ENCODE results near the gene MARK3. TPM values are rescaled to one million over a fixed set of nuclear protein-coding genes. Genes with fewer than 3 reads are reported as not detected.

The MARK3 gene
- total and polyA plus RNA-seq, 2 of the 4 experiments (the other 2 are of a cell fraction) = 78.5 to 80.5 TPM

DNA sequence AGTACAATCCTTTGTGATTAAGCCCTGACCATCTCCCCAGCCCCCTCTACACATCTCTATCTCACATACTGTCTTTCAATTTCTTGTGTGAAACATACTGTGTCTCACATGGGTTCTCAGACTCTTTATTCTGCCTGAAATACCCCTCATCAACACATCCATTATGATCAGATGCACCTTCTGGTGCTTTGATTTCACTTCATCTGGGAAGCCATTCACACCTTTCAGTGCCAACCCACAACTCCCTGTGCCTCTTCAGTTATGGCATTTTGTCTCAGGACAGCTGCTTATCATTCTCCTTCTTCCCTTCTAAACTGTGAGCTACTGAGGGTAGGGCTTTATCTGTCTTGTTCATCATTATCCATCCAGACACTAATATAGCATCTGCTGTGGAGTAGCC, 78.6 kb downstream of the MARK3 start:
- BruUV-seq (replicated peaks) = no TSS peak
- intact Hi-C loops (cut with micrococcal nuclease) (no loop called here), in situ Hi-C loops (cut with MboI; ENCODE audit: low sequenced_read_pairs) (no loop called here), dilution Hi-C loops (cut with HindIII; ENCODE audit: low sequenced_read_pairs, unreplicated experiment) (no loop called here)
- Histone ChIP-seq H3K4me1 (ENCODE audit: control insufficient read depth, insufficient read depth, low read length) (no peaks in the 10 kb centered on the region), H3K23ac (ENCODE audit: low read depth, low read length) (no peak overlapping the region), H2BK120ac (ENCODE audit: low read depth, low read length) (no peak overlapping the region), H3K14ac (replicated peaks; ENCODE audit: low read depth, low read length) (no peak overlapping the region), H3K27me3 (ENCODE audit: control insufficient read depth, insufficient read depth, low read length) (no peaks in the 10 kb centered on the region), H3K4me3 (ENCODE audit: insufficient read depth, low read depth, low read length) (no peak overlapping the region), H2AFZ (replicated peaks; ENCODE audit: low read length, poor library complexity) (no peak overlapping the region), H3K9me3 (ENCODE audit: control insufficient read depth, insufficient read depth, low read length) (no peaks in the 10 kb centered on the region), H3K18ac (ENCODE audit: low read depth, low read length) (no peak overlapping the region), H3K79me1 (ENCODE audit: low read depth in 1 of 2, low read length in 2 of 2) (peaks cover 33 to 54% of the 10 kb centered on the region in 2 experiments), H4K91ac (ENCODE audit: insufficient read depth, low read depth, low read length) (no peak overlapping the region), H4K8ac (ENCODE audit: low read depth in 2 of 2, low read length in 2 of 2) (no peak overlapping the region), H2AK9ac (replicated peaks; ENCODE audit: low read depth, low read length, poor library complexity) (no peak overlapping the region), H2BK5ac (ENCODE audit: low read depth, low read length, poor library complexity, severe bottlenecking) (no peak overlapping the region), H4K20me1 (ENCODE audit: insufficient read depth, low read length) (no peaks in the 10 kb centered on the region; the same call in 1 of the 2 replicates), H3K36me3 (ENCODE audit: control insufficient read depth, insufficient read depth, low read length) (peaks cover 36% of the 10 kb centered on the region), H2BK15ac (ENCODE audit: low read depth, low read length) (no peak overlapping the region), H2BK20ac (ENCODE audit: low read depth, low read length) (no peak overlapping the region), H2AK5ac (ENCODE audit: low read depth, low read length) (no peak overlapping the region), H3K9me1 (ENCODE audit: insufficient read depth, low read length) (peaks cover 3% of the 10 kb centered on the region; the same call in 1 of the 2 replicates), H4K5ac (ENCODE audit: low read depth, low read length) (no peak overlapping the region), H3K4ac (ENCODE audit: low read depth, low read length) (no peak overlapping the region), H3K56ac (ENCODE audit: extremely low read depth, insufficient read depth, low read length) (no peak overlapping the region), H3K9ac (ENCODE audit: low read depth, low read length) (no peak overlapping the region), H3K27ac (ENCODE audit: insufficient read depth, low read length) (no peak overlapping the region), H3K4me2 (ENCODE audit: low read depth, low read length) (no peak overlapping the region)
- TF ChIP-seq, protein P1, sequence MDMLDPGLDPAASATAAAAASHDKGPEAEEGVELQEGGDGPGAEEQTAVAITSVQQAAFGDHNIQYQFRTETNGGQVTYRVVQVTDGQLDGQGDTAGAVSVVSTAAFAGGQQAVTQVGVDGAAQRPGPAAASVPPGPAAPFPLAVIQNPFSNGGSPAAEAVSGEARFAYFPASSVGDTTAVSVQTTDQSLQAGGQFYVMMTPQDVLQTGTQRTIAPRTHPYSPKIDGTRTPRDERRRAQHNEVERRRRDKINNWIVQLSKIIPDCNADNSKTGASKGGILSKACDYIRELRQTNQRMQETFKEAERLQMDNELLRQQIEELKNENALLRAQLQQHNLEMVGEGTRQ (IDR thresholded peaks at IDR 0.05; ENCODE audit: low read depth, low read length) = no peak
- TF ChIP-seq MXI1 (IDR thresholded peaks at IDR 0.05; ENCODE audit: borderline replicate concordance, low read depth, low read length) (no peak), RCOR1 (IDR thresholded peaks at IDR 0.05; ENCODE audit: insufficient replicate concordance, low read length) (no peak), MAZ (IDR thresholded peaks at IDR 0.05; ENCODE audit: borderline replicate concordance, low read depth, low read length) (no peak), FOS (IDR thresholded peaks at IDR 0.05; ENCODE audit: low read depth, low read length) (no peak), CEBPB (IDR thresholded peaks at IDR 0.05; ENCODE audit: low read depth, low read length) (no peak), SMC3 (IDR thresholded peaks at IDR 0.05; ENCODE audit: low read depth, low read length) (no peak), RFX5 (IDR thresholded peaks at IDR 0.05; ENCODE audit: low read depth, low read length) (no peak), NFE2L2 (IDR thresholded peaks at IDR 0.05; ENCODE audit: low read depth, low read length) (no peak), BHLHE40 (IDR thresholded peaks at IDR 0.05; ENCODE audit: low read depth, low read length) (no peak), MAFK (IDR thresholded peaks at IDR 0.05; ENCODE audit: low read depth, low read length) (no peak), CHD1 (IDR thresholded peaks at IDR 0.05; ENCODE audit: low read depth, low read length) (no peak), RAD21 (IDR thresholded peaks at IDR 0.05; ENCODE audit: low read length) (no peak), POLR2A (IDR thresholded peaks at IDR 0.05; ENCODE audit: low read depth, low read length) (no peak)
- TF ChIP-seq, protein P2, sequence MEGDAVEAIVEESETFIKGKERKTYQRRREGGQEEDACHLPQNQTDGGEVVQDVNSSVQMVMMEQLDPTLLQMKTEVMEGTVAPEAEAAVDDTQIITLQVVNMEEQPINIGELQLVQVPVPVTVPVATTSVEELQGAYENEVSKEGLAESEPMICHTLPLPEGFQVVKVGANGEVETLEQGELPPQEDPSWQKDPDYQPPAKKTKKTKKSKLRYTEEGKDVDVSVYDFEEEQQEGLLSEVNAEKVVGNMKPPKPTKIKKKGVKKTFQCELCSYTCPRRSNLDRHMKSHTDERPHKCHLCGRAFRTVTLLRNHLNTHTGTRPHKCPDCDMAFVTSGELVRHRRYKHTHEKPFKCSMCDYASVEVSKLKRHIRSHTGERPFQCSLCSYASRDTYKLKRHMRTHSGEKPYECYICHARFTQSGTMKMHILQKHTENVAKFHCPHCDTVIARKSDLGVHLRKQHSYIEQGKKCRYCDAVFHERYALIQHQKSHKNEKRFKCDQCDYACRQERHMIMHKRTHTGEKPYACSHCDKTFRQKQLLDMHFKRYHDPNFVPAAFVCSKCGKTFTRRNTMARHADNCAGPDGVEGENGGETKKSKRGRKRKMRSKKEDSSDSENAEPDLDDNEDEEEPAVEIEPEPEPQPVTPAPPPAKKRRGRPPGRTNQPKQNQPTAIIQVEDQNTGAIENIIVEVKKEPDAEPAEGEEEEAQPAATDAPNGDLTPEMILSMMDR (conservative IDR thresholded peaks at IDR 0.05; ENCODE audit: low read depth, low read length) = no peak
- TF ChIP-seq, protein P3, sequence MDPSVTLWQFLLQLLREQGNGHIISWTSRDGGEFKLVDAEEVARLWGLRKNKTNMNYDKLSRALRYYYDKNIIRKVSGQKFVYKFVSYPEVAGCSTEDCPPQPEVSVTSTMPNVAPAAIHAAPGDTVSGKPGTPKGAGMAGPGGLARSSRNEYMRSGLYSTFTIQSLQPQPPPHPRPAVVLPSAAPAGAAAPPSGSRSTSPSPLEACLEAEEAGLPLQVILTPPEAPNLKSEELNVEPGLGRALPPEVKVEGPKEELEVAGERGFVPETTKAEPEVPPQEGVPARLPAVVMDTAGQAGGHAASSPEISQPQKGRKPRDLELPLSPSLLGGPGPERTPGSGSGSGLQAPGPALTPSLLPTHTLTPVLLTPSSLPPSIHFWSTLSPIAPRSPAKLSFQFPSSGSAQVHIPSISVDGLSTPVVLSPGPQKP (IDR thresholded peaks at IDR 0.05; ENCODE audit: borderline replicate concordance, low read depth, low read length) = no peak
- CTCF ChIA-PET = no interaction called here
- DNase-seq = no peak
- ATAC-seq (ENCODE audit: low read depth) = no peak
- POLR2A ChIA-PET (ENCODE audit: unreplicated experiment) = no interaction called here

Measured in IMR-90 (cell line).